T-helper 17 cell (primary cell): Measurements from ENCODE around the gene C5orf34. TPM values are rescaled to one million over a fixed set of nuclear protein-coding genes. Genes with fewer than 3 reads are reported as not detected.
"Not testable (repeated sequence)": the region's sequence is repeated elsewhere in the genome, so short reads cannot be mapped to it uniquely, and the experiment has no call there.

Experiments
- ATAC-seq: fragments of 150-1000 bp; cut with Tn5 transposase; 2 replicates; pipeline ENCODE4 v1.10.0; 2021; ENCODE audit warnings: mild to moderate bottlenecking, moderate library complexity
- DNase-seq, 3 donors: peaks; one replicate each; pipeline versions ENCODE4 v3.0.0 to v3.0.0-alpha.2; 2020 to 2021
- H3K9me3 ChIP-seq: one replicate; pipeline ENCODE4 v1.7.0; 2013; ENCODE audit warnings: low read length, mild to moderate bottlenecking; ENCODE audit not compliant: control insufficient read depth, poor library complexity, severe bottlenecking
- H3K27ac Mint-ChIP-seq: one replicate; pipeline ENCODE4 v1.8.0; 2022; ENCODE audit warnings: mild to moderate bottlenecking, moderate library complexity, mixed read lengths
- H3K27me3 Mint-ChIP-seq: one replicate; pipeline ENCODE4 v1.8.0; 2022; ENCODE audit warnings: mixed read lengths
- H3K36me3 Mint-ChIP-seq: one replicate; pipeline ENCODE4 v1.8.0; 2022; ENCODE audit warnings: low read depth, mixed read lengths
- H3K4me1 Mint-ChIP-seq: one replicate; pipeline ENCODE4 v1.8.0; 2022; ENCODE audit warnings: mild to moderate bottlenecking, mixed read lengths
- H3K4me3 Mint-ChIP-seq: one replicate; pipeline ENCODE4 v1.8.0; 2022; ENCODE audit warnings: mild to moderate bottlenecking, moderate library complexity, mixed read lengths
- total RNA-seq, 4 donors: library from RNA in 2 of 4; stranded (reverse) in 2 of 4; gene quantifications; one replicate each; pipeline ENCODE4 v1.2.3 and lab custom pipeline; 2022 to 2026

C5orf34 gene
- total RNA-seq, 2 donors from 2014 or later = 0.99 to 1.6 TPM

DNA sequence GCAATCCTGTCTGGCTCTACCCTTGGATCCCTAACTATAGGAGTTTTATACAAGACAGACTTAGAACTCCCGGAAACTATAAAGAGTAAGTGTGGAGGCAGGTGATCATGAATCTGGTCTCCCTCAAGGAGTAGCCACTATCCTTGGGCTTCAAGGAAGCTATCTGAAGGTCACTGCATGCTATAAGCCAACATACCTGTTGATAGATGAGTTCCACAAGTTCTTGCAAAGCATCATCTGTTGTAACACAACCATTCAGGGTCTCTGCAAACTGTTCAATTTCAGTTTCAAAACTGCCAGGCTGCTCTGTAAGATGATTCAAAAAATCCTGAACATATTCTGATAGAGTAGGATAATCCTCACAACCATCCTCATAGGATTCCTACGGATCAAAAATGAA lies 32.6 kb upstream of the C5orf34 start:
- no peaks in the 10 kb centered on the region for H3K9me3 ChIP-seq
- H3K4me1 Mint-ChIP-seq = peaks cover 18% of the 10 kb centered on the region
- H3K4me3 Mint-ChIP-seq = no peak overlapping the region
- no peak overlapping the region for H3K27ac Mint-ChIP-seq
- no peaks in the 10 kb centered on the region for H3K27me3 Mint-ChIP-seq
- no peak for DNase-seq
- peaks cover 13% of the 10 kb centered on the region for H3K36me3 Mint-ChIP-seq
- no peak for ATAC-seq

DNA sequence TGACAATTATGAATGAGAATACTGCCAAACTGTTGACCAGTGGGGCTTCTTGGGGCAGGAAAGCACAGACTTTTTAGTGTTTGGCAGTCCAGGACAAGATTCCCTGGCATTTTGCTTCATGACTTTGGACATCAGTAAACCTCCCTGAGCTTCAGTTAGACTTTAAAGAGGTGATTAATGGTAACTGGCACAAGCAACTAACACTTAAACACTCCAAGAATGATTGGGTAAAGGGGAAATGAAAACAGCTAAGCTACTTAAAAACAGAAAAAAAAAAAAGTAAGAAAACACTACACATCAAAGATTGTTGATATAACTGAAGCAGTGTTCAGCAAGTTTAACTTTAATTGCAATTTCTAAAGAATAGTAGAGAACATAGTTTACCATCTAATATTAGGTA lies 28.5 kb upstream of the C5orf34 start:
- no peak for DNase-seq
- no peaks in the 10 kb centered on the region for H3K27me3 Mint-ChIP-seq
- peaks cover 15% of the 10 kb centered on the region for H3K4me1 Mint-ChIP-seq
- no peak overlapping the region for H3K4me3 Mint-ChIP-seq
- no peak for ATAC-seq
- peaks cover 11% of the 10 kb centered on the region for H3K36me3 Mint-ChIP-seq
- H3K27ac Mint-ChIP-seq = no peak overlapping the region
- no peaks in the 10 kb centered on the region for H3K9me3 ChIP-seq

DNA sequence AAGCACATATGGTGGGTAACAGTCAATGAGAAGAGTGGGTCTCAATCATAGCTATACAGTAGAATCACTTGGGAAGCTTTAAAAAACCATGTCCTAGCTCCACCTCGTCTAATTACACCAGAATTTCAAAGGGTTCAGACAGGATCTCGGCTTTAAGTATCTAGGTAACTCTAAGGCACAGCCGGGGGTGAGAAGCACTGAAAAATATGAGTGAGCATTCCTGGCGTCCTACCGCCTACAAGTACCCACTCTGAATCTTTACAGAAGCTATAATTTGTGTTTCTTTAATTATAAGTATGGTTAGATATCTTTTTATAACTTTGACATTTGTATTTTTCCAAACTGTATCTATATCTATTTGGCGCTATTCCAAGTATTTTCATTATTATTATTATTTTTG lies 25.8 kb upstream of the C5orf34 start:
- no peak overlapping the region for H3K4me3 Mint-ChIP-seq
- H3K9me3 ChIP-seq = no peaks in the 10 kb centered on the region
- ATAC-seq = no peak
- H3K27me3 Mint-ChIP-seq = no peaks in the 10 kb centered on the region
- H3K36me3 Mint-ChIP-seq = peaks cover 11% of the 10 kb centered on the region
- peaks cover 15% of the 10 kb centered on the region for H3K4me1 Mint-ChIP-seq
- no peak for DNase-seq
- H3K27ac Mint-ChIP-seq = no peak overlapping the region

DNA sequence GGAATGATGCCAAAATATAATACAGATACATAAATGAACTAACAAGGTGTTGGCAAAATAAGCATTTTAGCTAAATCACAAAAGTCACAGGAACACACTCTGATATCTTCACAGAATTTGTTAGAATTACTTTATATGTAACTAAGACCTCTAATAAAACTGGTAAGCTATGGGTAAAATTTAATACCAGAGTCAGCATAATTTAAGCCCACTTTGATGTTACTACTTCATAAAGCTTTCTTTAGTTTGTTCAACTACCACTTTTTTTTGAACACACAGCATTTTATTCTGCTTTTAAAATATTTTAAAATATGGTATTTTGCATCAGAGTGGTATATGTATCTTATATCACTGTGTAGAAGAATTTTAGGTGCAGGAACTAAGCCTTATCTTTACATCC lies 22.0 kb upstream of the C5orf34 start:
- H3K36me3 Mint-ChIP-seq = peaks cover 12% of the 10 kb centered on the region

DNA sequence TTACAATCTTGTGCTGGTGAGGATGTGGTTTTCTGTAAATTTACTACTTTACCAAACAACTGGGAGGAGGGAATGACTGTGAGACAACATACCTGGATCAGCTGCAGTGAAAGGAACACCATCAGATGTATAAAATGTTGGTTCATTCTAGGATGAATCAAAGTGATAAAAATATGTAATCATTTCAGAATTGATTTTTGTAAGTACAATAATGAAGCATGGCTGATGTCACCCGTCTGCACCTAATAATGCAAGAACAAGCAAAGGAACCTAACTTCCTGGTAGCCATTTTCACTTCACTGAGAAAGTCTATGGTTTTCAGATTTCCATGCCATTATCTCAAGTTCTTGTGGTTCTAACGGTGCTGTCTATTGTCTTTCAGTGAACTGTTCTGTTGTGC lies 18.7 kb upstream of the C5orf34 start:
- Mint-ChIP-seq H3K4me3 (no peak overlapping the region), H3K36me3 (peaks cover 12% of the 10 kb centered on the region), H3K27me3 (no peaks in the 10 kb centered on the region), H3K4me1 (peaks cover 2% of the 10 kb centered on the region), H3K27ac (no peak overlapping the region)
- DNase-seq (no peak), ATAC-seq (no peak)
- no peaks in the 10 kb centered on the region for H3K9me3 ChIP-seq

More for the DNA sequence above, 22.0 kb upstream of the C5orf34 start:
- no peak for DNase-seq
- Mint-ChIP-seq H3K27ac (no peak overlapping the region), H3K4me1 (peaks cover 4% of the 10 kb centered on the region), H3K27me3 (no peaks in the 10 kb centered on the region), H3K4me3 (no peak overlapping the region)
- no peaks in the 10 kb centered on the region for H3K9me3 ChIP-seq
- ATAC-seq = no peak

DNA sequence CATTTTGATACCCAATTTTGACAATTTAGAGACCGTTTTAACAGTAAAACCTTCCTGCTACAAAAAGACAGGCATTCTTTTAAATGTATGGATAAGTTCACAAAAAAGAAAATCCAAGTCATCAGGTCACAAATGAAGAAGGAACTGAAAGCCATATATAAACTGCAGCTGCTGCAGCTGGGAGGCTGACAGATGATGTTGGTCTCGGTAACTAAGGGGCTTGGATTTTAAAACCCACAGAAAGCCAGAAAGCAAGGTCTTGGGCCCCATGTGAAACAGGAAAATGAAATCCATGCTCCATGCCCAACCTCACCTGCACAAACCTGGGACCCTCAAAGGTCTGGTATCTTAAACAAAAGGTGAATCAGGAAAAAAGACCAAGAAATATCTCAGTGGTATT lies 15.7 kb upstream of the C5orf34 start:
- no peak for DNase-seq
- H3K9me3 ChIP-seq = no peaks in the 10 kb centered on the region
- Mint-ChIP-seq H3K4me3 (no peak overlapping the region), H3K4me1 (peaks cover 2% of the 10 kb centered on the region), H3K27ac (no peak overlapping the region), H3K27me3 (no peaks in the 10 kb centered on the region), H3K36me3 (peaks cover 11% of the 10 kb centered on the region)
- ATAC-seq = no peak

DNA sequence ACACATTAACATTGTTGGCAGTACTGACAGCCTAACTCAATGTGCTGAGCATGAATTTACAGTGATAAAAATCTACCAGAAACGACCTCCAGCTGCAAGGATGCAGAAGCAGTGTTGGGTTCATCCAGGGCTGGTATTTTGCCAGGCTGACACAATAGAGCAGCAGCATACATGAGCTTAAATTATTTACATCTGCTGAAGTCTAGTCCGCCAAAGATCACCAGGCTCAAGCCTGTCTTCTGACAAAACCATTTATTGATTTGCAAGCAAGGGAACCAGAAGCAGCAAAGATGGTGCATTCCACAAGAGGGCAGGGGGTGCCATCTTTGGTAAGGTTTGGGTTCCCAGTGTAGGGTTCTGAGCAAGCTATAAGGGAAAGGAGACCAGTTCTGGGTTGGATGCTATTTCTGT lies 8.7 kb upstream of the C5orf34 start:
- Mint-ChIP-seq H3K27ac (no peak overlapping the region), H3K36me3 (no peaks in the 10 kb centered on the region)
- H3K9me3 ChIP-seq = no peaks in the 10 kb centered on the region

DNA sequence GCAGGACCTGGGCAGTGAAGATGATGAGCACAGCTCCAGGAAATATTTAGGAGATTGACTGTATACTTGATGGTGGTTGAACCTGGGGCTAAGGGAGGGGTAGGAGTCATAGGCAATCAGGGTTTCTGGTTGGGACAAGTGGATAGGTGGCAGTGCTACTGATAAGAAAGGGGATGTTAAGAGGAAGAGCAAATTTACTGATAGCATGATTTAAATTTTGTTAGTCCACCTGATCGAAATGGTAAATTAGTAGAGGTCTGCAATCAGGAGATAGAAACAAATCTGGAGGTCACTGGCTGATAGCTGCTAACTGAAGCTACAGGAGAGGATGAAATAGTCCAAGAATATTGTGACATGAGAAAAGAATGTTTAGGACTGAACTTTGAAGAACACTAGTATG lies 5.7 kb upstream of the C5orf34 start:
- no peak for DNase-seq
- peaks cover 3% of the 10 kb centered on the region for H3K4me1 Mint-ChIP-seq
- no peaks in the 10 kb centered on the region for H3K9me3 ChIP-seq
- H3K36me3 Mint-ChIP-seq = no peaks in the 10 kb centered on the region
- no peak for ATAC-seq
- H3K27me3 Mint-ChIP-seq = no peaks in the 10 kb centered on the region
- no peak overlapping the region for H3K4me3 Mint-ChIP-seq
- H3K27ac Mint-ChIP-seq = no peak overlapping the region

More for the DNA sequence above, 8.7 kb upstream of the C5orf34 start:
- peak overlapping the region; percentile 10 for H3K4me3 Mint-ChIP-seq
- DNase-seq (no peak), ATAC-seq (no peak)
- no peaks in the 10 kb centered on the region for H3K27me3 Mint-ChIP-seq
- H3K4me1 Mint-ChIP-seq = peaks cover 2% of the 10 kb centered on the region

DNA sequence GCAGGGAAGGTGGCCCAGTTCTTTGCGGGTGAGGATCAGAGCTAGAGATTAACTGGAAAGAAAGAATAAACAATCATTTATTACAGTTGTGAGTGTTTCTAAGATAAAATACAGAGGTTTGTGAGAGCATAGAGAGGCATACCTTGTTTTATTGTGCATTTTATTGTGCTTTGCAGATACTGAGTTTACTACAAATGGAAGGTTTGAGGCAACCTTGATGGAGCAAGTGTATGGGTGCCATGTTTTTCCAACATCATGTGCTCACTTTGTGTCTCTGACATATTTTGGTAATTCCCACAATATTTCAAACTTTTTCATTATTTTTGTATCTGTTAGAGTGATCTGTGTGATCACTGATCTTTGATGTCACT lies 715 bp upstream of the C5orf34 start:
- DNase-seq (no peak), ATAC-seq (no peak)
- Mint-ChIP-seq H3K4me3 (peak overlapping the region; percentile 91), H3K27ac (peak overlapping the region; percentile 97), H3K4me1 (peaks cover 25% of the 10 kb centered on the region), H3K36me3 (peaks cover 4% of the 10 kb centered on the region), H3K27me3 (no peaks in the 10 kb centered on the region)
- H3K9me3 ChIP-seq = no peaks in the 10 kb centered on the region

DNA sequence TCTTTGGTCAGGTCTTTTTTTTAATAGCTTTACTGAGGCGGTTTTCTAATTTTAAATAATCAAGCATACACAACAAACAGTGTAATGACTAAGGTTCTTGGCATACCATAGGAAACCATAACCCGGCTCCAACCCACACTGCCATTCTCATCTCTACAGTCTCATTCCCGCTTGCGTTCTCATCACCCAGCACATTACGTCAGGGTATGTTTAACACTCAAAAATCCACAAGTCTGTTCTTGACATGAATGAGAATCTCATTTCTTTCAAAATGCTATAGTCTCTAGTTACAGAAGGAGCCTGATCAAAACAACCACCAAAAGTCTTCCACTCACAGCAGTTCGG lies 505 bp downstream of the C5orf34 start:
- H3K27me3 Mint-ChIP-seq = no peaks in the 10 kb centered on the region
- H3K4me3 Mint-ChIP-seq = peak overlapping the region; percentile 91
- DNase-seq (no peak), ATAC-seq (peak; percentile 62)
- peak overlapping the region; percentile 97 for H3K27ac Mint-ChIP-seq
- no peaks in the 10 kb centered on the region for H3K9me3 ChIP-seq
- H3K36me3 Mint-ChIP-seq = peaks cover 4% of the 10 kb centered on the region
- peaks cover 23% of the 10 kb centered on the region for H3K4me1 Mint-ChIP-seq

DNA sequence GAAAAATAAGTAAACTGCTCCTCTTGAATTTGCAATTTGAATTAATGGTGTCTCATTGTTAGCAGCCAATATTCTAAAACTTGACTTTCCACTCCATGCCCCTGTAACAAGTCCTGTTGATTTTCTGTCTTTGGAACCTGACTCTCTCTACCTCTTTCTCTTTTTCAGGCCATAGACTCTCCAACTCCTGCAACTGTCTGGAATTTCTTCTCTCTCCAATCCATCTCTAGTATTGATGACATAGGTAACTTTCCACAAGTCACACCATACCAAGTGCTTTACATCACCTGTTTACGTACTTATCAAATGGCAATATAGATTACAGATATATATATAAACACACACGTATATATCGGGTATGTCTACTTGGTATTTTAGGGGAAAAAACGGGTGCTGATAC lies 923 bp downstream of the C5orf34 start:
- Mint-ChIP-seq H3K27me3 (no peaks in the 10 kb centered on the region), H3K4me3 (peak overlapping the region; percentile 91), H3K27ac (peak overlapping the region; percentile 97), H3K36me3 (peaks cover 4% of the 10 kb centered on the region), H3K4me1 (peaks cover 23% of the 10 kb centered on the region)
- no peaks in the 10 kb centered on the region for H3K9me3 ChIP-seq
- DNase-seq (no peak), ATAC-seq (no peak)

DNA sequence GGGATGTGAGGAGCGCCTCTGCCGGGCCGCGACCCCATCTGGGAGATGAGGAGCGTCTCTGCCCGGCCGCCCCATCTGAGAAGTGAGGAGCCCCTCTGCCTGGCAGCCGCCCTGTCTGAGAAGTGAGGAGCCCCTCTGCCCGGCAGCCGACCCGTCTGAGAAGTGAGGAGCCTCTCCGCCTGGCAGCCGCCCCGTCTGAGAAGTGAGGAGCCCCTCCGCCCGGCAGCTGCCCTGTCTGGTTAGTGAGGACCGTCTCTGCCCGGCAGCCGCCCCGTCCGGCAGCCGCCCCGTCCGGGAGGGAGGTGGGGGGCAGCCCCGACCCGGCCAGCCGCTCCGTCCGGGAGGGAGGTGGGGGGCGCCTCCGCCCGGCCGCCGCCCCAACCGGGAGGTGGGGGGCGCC lies 3.9 kb downstream of the C5orf34 start:
- not testable (repeated sequence) for DNase-seq, H3K27me3 Mint-ChIP-seq, H3K36me3 Mint-ChIP-seq, H3K4me3 Mint-ChIP-seq, ATAC-seq, H3K9me3 ChIP-seq, H3K27ac Mint-ChIP-seq
- H3K4me1 Mint-ChIP-seq = peaks cover 23% of the 10 kb centered on the region

DNA sequence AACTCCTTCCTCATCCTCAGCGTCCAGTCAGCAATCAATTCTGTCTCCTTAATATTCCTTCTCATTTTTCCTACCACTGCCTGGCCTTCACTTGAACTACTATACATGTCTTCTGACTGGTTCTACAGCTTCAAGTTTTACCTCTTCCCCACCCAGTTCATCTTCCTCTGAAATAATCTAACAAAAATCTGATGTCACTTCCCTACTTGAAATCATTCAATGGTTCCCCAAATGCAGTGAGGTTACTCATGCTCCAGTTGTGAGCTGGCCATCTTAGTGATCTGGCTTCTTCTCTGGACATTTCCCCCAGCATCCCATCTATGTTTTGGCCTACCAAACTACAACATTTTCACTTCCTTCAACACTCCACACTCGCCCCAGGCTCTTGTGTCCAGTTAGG lies 16.4 kb downstream of the C5orf34 start:
- Mint-ChIP-seq H3K27me3 (no peaks in the 10 kb centered on the region), H3K4me3 (no peak overlapping the region), H3K4me1 (peaks cover 2% of the 10 kb centered on the region), H3K27ac (no peak overlapping the region), H3K36me3 (peaks cover 3% of the 10 kb centered on the region)
- DNase-seq (no peak), ATAC-seq (no peak)
- H3K9me3 ChIP-seq = no peaks in the 10 kb centered on the region

DNA sequence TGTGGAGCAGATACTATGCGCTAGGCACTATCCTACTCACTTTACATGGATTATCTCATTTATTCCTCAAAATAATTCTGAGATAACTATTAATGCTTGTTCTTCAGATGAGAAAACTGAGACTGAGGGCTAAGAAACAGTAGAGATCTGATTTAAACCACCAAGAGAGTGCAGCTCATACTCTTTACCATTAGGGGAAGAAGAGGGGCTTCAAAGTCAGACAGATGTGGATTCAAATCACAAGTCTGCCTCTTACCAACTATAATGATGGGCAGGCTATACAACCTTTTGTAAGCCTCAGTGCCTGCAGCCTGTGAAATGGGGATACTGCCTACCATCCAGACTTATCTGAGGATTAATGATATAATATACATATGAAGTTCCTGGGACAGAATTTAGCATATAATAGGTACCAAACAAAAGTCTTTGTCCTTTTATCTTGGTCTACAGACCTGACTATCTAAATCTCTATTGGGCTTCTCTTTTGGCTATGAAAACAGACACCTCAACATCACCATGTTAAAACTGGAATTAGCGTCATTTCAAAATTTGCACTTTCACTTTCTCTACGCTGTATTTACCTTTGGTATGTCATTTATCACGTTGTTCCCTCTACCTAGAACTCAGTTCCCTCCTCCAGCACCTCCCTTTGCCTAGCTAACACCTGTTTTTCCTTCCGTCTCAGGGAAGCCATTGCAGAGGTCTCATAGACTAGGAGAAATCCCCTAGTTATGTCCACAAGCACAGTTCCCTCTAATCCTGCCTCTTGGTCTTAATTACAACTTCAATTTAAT lies 17.4 kb downstream of the C5orf34 start:
- no peaks in the 10 kb centered on the region for H3K9me3 ChIP-seq
- no peak overlapping the region for H3K27ac Mint-ChIP-seq
- DNase-seq (no peak), ATAC-seq (no peak)
- no peaks in the 10 kb centered on the region for H3K27me3 Mint-ChIP-seq
- H3K4me3 Mint-ChIP-seq = peak overlapping the region; percentile 41
- peaks cover 2% of the 10 kb centered on the region for H3K4me1 Mint-ChIP-seq
- H3K36me3 Mint-ChIP-seq = peaks cover 3% of the 10 kb centered on the region
